Astrocyte (in vitro differentiated cells and primary cell): Measurements from ENCODE around the gene MLIP.

Source experiments
- CTCF ChIP-seq: IDR thresholded peaks from 2 replicates; pipeline ENCODE4 v1.5.1; 2011; ENCODE audit warnings: low read depth, mild to moderate bottlenecking, inconsistent platforms, low read length, moderate library complexity; ENCODE audit not compliant: insufficient read depth
- EZH2 ChIP-seq: IDR thresholded peaks from 2 replicates; pipeline ENCODE4 v1.6.1; 2012; ENCODE audit warnings: mild to moderate bottlenecking, low read length, inconsistent platforms; ENCODE audit not compliant: insufficient read depth

- no peak for TF ChIP-seq CTCF
- no peak for TF ChIP-seq EZH2
These were observed 46.2 kb downstream of the MLIP start for GRCh38 chr6:54157405-54157804.
